Upper lobe of left lung (tissue), 4 donors: ENCODE measurements around the gene ATRNL1.

ENCODE experiments used
- CTCF ChIP-seq, 6 experiments: fragments of 450-650 bp in 4 of 6; fragments of 200-600 bp in 2 of 6; sonication (generic) in 2 of 6; IDR thresholded peaks; one replicate each; pipeline ENCODE4 v1.5.1; 2016 to 2019; ENCODE audit warnings: antibody characterized with exemption in 6 of 6
- POLR2A ChIP-seq, 4 donors: fragments of 450-650 bp; IDR thresholded peaks; one replicate each; pipeline ENCODE4 v1.5.1; 2016 to 2017; ENCODE audit warnings: antibody characterized with exemption in 4 of 4, mild to moderate bottlenecking in 2 of 4
- POLR2AphosphoS5 ChIP-seq, 2 donors: sonication (generic); formaldehyde crosslinking; IDR thresholded peaks; one replicate each; pipeline ENCODE4 v1.5.1; 2017; ENCODE audit warnings: antibody characterized with exemption in 2 of 2

GRCh38 chr10:115857856-115858255 lies 764.7 kb downstream of the ATRNL1 start:
- TF ChIP-seq CTCF (IDR thresholded peaks at IDR 0.05) = no peak
- TF ChIP-seq POLR2A (IDR thresholded peaks at IDR 0.05) = no peak
- TF ChIP-seq POLR2AphosphoS5 (IDR thresholded peaks at IDR 0.05) = no peak
